HUES48 (cell line): Measurements from ENCODE around the gene PDCL2.
"Not testable (repeated sequence)": the region's sequence is repeated elsewhere in the genome, so short reads cannot be mapped to it uniquely, and the experiment has no call there.

ENCODE experiments used
- H3K27ac ChIP-seq: one replicate; pipeline ENCODE4 v1.7.0; 2013; ENCODE audit warnings: low read depth, low read length, inconsistent platforms
- H3K27me3 ChIP-seq: 2 replicates; pipeline ENCODE4 v1.6.1; 2013; ENCODE audit warnings: mild to moderate bottlenecking, low read length; ENCODE audit not compliant: control insufficient read depth, insufficient read depth
- H3K36me3 ChIP-seq: 2 replicates; pipeline ENCODE4 v1.6.1; 2013; ENCODE audit warnings: low read length; ENCODE audit not compliant: control insufficient read depth, insufficient read depth
- H3K4me1 ChIP-seq: 2 replicates; pipeline ENCODE4 v1.6.1; 2013; ENCODE audit warnings: mild to moderate bottlenecking, low read length; ENCODE audit not compliant: control insufficient read depth, insufficient read depth
- H3K4me3 ChIP-seq: 2 replicates; pipeline ENCODE4 v1.5.1; 2013; ENCODE audit warnings: mild to moderate bottlenecking, low read depth, low read length
- H3K9ac ChIP-seq: 2 replicates; pipeline ENCODE4 v1.6.1; 2013; ENCODE audit warnings: mild to moderate bottlenecking, low read depth, low read length, moderate library complexity
- H3K9me3 ChIP-seq: 2 replicates; pipeline ENCODE4 v1.6.1; 2013; ENCODE audit warnings: low read length; ENCODE audit not compliant: control insufficient read depth, insufficient read depth

The PDCL2 gene

GRCh38 chr4:55588160-55588559 is 3.9 kb downstream of the PDCL2 start:
- no peak overlapping the region for H3K27ac ChIP-seq
- H3K27me3 ChIP-seq = no peaks in the 10 kb centered on the region
- peaks cover 2% of the 10 kb centered on the region; the same call in 1 of the 2 replicates for H3K4me1 ChIP-seq
- peaks cover 3% of the 10 kb centered on the region; the same call in 1 of the 2 replicates for H3K9me3 ChIP-seq
- no peak overlapping the region for H3K9ac ChIP-seq
- no peaks in the 10 kb centered on the region for H3K36me3 ChIP-seq
- no peak overlapping the region for H3K4me3 ChIP-seq

GRCh38 chr4:55582773-55583172 is 9.3 kb downstream of the PDCL2 start:
- H3K9me3 ChIP-seq = not testable (repeated sequence)

DNA sequence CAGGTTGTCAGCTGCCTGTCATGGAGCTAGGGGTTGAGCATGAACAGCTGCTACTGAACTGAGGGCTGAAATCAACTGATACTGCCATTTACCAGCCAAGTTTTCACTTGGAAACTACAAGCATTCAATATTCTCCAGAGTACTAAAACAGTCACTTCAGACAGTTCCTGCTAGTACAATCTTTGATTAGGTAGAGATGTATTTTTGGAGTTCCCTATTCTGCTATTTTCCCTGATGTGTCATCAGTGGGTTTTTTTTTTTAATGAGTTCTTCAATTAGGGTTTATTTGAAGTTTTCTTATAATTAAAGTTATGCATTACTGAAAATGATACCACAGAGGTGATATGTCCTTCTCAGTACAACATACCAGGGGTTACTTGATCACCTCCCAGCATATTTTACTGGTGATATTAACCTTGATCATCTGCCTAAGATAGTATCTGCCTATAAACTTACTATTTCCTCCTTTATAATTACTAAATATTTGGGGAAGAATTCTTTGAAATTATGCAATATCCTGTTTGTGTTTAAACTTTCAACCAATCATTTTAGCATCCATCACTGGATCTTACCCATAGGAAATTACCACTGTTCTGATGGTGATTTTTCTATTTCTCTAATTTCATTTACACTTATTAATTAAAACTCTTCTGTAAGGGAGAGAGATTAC is 13.6 kb downstream of the PDCL2 start:
- Histone ChIP-seq H3K36me3 (no peaks in the 10 kb centered on the region), H3K9ac (no peak overlapping the region), H3K4me3 (no peak overlapping the region), H3K27me3 (no peaks in the 10 kb centered on the region), H3K27ac (no peak overlapping the region), H3K9me3 (peaks cover 28% of the 10 kb centered on the region), H3K4me1 (no peaks in the 10 kb centered on the region)

More at GRCh38 chr4:55582773-55583172, 9.3 kb downstream of the PDCL2 start:
- H3K27me3 ChIP-seq, H3K4me3 ChIP-seq, H3K4me1 ChIP-seq, H3K27ac ChIP-seq, H3K36me3 ChIP-seq, H3K9ac ChIP-seq: not testable (repeated sequence)

DNA sequence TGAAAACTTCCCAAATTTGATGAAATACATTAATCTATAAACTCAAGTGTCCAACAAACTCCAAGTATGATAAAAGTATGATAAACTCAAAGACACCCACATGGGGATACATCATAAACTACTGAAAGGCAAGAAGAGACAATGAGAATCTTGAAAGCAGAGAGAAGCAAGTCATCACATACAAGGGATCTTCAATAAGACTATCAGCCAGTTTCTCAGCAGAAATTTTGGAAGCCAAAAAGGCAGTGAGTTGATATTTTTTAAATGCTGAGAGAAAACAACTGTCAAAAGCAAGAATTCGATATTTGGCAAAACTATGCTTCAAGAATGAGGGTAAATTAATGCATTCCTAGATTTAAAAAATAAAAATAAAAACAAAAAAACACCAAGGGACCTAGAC is 16.5 kb downstream of the PDCL2 start:
- Histone ChIP-seq H3K36me3 (no peaks in the 10 kb centered on the region), H3K4me3 (no peak overlapping the region), H3K27ac (no peak overlapping the region), H3K27me3 (no peaks in the 10 kb centered on the region), H3K9ac (no peak overlapping the region), H3K9me3 (peaks cover 26% of the 10 kb centered on the region), H3K4me1 (no peaks in the 10 kb centered on the region)

GRCh38 chr4:55574252-55574651 is 17.8 kb downstream of the PDCL2 start:
- H3K4me3 ChIP-seq = no peak overlapping the region
- no peak overlapping the region for H3K27ac ChIP-seq
- no peaks in the 10 kb centered on the region for H3K36me3 ChIP-seq
- no peaks in the 10 kb centered on the region for H3K27me3 ChIP-seq
- no peaks in the 10 kb centered on the region for H3K4me1 ChIP-seq
- H3K9me3 ChIP-seq = peaks cover 26% of the 10 kb centered on the region
- no peak overlapping the region for H3K9ac ChIP-seq

- Histone ChIP-seq H3K4me3 (no peak overlapping the region), H3K9me3 (peaks cover 11% of the 10 kb centered on the region), H3K27ac (no peak overlapping the region), H3K4me1 (no peaks in the 10 kb centered on the region), H3K36me3 (no peaks in the 10 kb centered on the region), H3K27me3 (no peaks in the 10 kb centered on the region), H3K9ac (no peak overlapping the region)
Measured at GRCh38 chr4:55571806-55572205, 20.2 kb downstream of the PDCL2 start.

DNA sequence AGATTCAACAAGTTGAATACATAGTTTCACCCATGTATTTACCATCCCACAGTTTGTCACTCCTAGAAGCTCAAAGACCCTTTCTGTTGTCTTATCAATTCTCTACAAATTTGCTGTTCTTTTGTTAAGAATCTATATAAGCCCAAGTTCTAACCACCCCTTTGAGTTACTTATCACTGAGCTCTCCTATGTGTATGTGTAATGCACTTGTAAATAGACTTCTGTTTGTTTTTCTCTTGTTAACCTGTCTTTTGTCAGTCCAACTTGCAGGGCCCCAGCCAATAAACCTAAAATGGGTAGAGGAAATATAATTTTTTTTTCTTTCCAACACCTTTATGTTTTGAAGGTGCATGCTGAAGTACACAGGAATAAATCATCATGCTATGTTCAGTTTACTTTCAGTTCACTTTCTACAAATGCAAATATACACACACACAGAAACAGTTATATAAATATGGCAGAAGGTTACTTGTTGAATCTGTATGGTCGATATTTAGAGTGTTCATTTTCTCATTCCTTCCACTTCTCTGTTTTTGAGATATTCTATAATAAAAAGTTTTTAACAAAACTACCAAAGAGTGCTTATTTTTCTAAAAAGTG is 23.0 kb downstream of the PDCL2 start:
- peaks cover 3% of the 10 kb centered on the region; the same call in 1 of the 2 replicates for H3K9me3 ChIP-seq
- no peaks in the 10 kb centered on the region for H3K27me3 ChIP-seq
- peaks cover 3% of the 10 kb centered on the region; the same call in 1 of the 2 replicates for H3K4me1 ChIP-seq
- no peaks in the 10 kb centered on the region for H3K36me3 ChIP-seq
- H3K4me3 ChIP-seq = no peak overlapping the region
- no peak overlapping the region for H3K27ac ChIP-seq
- H3K9ac ChIP-seq = no peak overlapping the region

- no peaks in the 10 kb centered on the region for H3K27me3 ChIP-seq
- H3K9ac ChIP-seq = no peak overlapping the region
- H3K27ac ChIP-seq = no peak overlapping the region
- peaks cover 3% of the 10 kb centered on the region; the same call in 1 of the 2 replicates for H3K9me3 ChIP-seq
- H3K36me3 ChIP-seq = no peaks in the 10 kb centered on the region
- no peak overlapping the region for H3K4me3 ChIP-seq
- peaks cover 9% of the 10 kb centered on the region; the same call in 1 of the 2 replicates for H3K4me1 ChIP-seq
Measured at GRCh38 chr4:55561889-55562288, 30.2 kb downstream of the PDCL2 start.

GRCh38 chr4:55560096-55560495 is 31.9 kb downstream of the PDCL2 start:
- Histone ChIP-seq H3K27me3 (no peaks in the 10 kb centered on the region), H3K4me1 (peaks cover 9% of the 10 kb centered on the region; the same call in 1 of the 2 replicates), H3K9ac (no peak overlapping the region), H3K27ac (no peak overlapping the region), H3K36me3 (no peaks in the 10 kb centered on the region), H3K9me3 (no peaks in the 10 kb centered on the region), H3K4me3 (no peak overlapping the region)

DNA sequence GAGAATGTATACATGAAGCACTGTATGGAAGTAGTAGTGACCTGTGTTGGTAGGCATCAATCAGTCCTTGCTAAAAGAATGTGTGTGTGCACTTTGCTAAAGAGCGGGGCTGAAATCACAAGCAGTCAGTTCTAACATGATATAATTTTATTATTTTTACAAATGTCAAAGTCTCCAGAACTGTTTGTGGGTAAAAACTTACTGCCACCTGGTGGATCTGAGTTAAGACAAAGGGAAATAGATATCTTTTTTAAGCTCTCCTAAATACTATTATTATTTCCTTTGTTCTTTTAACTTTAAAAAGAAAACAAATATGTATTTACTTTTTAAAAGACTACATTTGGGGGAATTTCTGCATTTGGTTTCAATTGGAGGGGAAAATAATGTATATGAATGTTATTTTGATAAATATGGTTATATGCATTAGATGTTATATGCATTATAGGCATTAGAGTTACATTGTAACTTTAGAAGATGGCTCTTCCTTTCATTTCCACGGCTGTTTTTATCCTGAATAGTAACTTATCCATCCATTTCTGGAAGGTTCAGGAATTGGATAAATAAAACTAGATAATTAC is 37.5 kb downstream of the PDCL2 start:
- Histone ChIP-seq H3K9me3 (no peaks in the 10 kb centered on the region), H3K27ac (no peak overlapping the region), H3K4me3 (no peak overlapping the region), H3K4me1 (peaks cover 16% of the 10 kb centered on the region), H3K36me3 (no peaks in the 10 kb centered on the region), H3K9ac (no peak overlapping the region), H3K27me3 (no peaks in the 10 kb centered on the region)
